SKM-1 (cell line): ENCODE data around the gene KNSTRN.

Experiments
- DNase-seq: peaks from one replicate; lab custom pipeline; 2025; ENCODE audit not compliant: unreplicated experiment; lab: John Stamatoyannopoulos, UW

KNSTRN gene

GRCh38 chr15:40365624-40366456, 16.7 kb upstream of the KNSTRN start:
- DNase-seq: no peak

- DNase-seq: no peak
Measured at GRCh38 chr15:40366457-40367370, 15.8 kb upstream of the KNSTRN start.

- DNase-seq: no peak
Measured at GRCh38 chr15:40367371-40367685, 15.2 kb upstream of the KNSTRN start.

GRCh38 chr15:40367686-40368611, 14.6 kb upstream of the KNSTRN start:
- peak; percentile 87 for DNase-seq

GRCh38 chr15:40368719-40369473, 13.6 kb upstream of the KNSTRN start:
- DNase-seq: no peak

- DNase-seq: no peak
Measured at GRCh38 chr15:40369474-40369869, 13.0 kb upstream of the KNSTRN start.

- DNase-seq: no peak
Measured at GRCh38 chr15:40369971-40370370, 12.6 kb upstream of the KNSTRN start.

- no peak for DNase-seq
Measured at GRCh38 chr15:40372981-40373380, 9.5 kb upstream of the KNSTRN start.

- no peak for DNase-seq
Measured at GRCh38 chr15:40377606-40378005, 4.9 kb upstream of the KNSTRN start.

- DNase-seq: no peak
Measured at GRCh38 chr15:40379374-40379773, 3.1 kb upstream of the KNSTRN start.

GRCh38 chr15:40379853-40380252, 2.7 kb upstream of the KNSTRN start:
- peak; percentile 24 for DNase-seq

GRCh38 chr15:40380636-40381035, 1.9 kb upstream of the KNSTRN start:
- DNase-seq: no peak

GRCh38 chr15:40381818-40382529, 547 bp upstream of the KNSTRN start:
- no peak for DNase-seq

GRCh38 chr15:40386480-40386879, 4.0 kb downstream of the KNSTRN start:
- DNase-seq: no peak

GRCh38 chr15:40388941-40389823, 6.7 kb downstream of the KNSTRN start:
- peak; percentile 90 for DNase-seq

GRCh38 chr15:40389824-40390595, 7.5 kb downstream of the KNSTRN start:
- DNase-seq: no peak

GRCh38 chr15:40392986-40393948, 10.7 kb downstream of the KNSTRN start:
- DNase-seq: no peak
